C1 segment of cervical spinal cord (tissue), 14 donors: ENCODE data around the gene DDR2.
A peak's percentile ranks its signal among the peaks of the same experiment; 100 is the strongest.
"Not testable (repeated sequence)": the region's sequence is repeated elsewhere in the genome, so short reads cannot be mapped to it uniquely, and the experiment has no call there.

Experiments
- DNase-seq, 14 donors: peaks; one replicate each; lab custom pipeline; 2025; lab: John Stamatoyannopoulos, UW

DDR2 gene

GRCh38 chr1:162632217-162632666 is at the start of gene DDR2:
DDR2 (plus strand) TSS chr1:162632464; CDS start chr1:162719064, 86,600 bp downstream.
- peak in 1 of 14 donors; percentile 4 for DNase-seq

- not testable (repeated sequence) for DNase-seq
Observed at GRCh38 chr1:162582901-162583300, 49.4 kb upstream of the DDR2 start.

- DNase-seq = not testable (repeated sequence)
Observed at GRCh38 chr1:162585101-162585500, 47.2 kb upstream of the DDR2 start.

GRCh38 chr1:162587347-162587746 is 44.9 kb upstream of the DDR2 start:
- DNase-seq = no peak

GRCh38 chr1:162587761-162588260 is 44.5 kb upstream of the DDR2 start:
- DNase-seq = no peak

- no peak for DNase-seq
Observed at GRCh38 chr1:162590101-162590500, 42.2 kb upstream of the DDR2 start.

- no peak for DNase-seq
Observed at GRCh38 chr1:162590686-162591085, 41.6 kb upstream of the DDR2 start.

- DNase-seq = no peak
Observed at GRCh38 chr1:162596514-162597170, 35.6 kb upstream of the DDR2 start.

GRCh38 chr1:162599451-162599850 is 32.8 kb upstream of the DDR2 start:
- no peak for DNase-seq

GRCh38 chr1:162603117-162603516 is 29.1 kb upstream of the DDR2 start:
- DNase-seq = not testable (repeated sequence)

- DNase-seq = no peak
Observed at GRCh38 chr1:162605225-162605927, 26.9 kb upstream of the DDR2 start.

GRCh38 chr1:162609306-162609705 is 23.0 kb upstream of the DDR2 start:
- peak in 1 of 14 donors; percentile 54 for DNase-seq

- DNase-seq = no peak
Observed at GRCh38 chr1:162612606-162613400, 19.5 kb upstream of the DDR2 start.

- DNase-seq = no peak
Observed at GRCh38 chr1:162616848-162617247, 15.4 kb upstream of the DDR2 start.

GRCh38 chr1:162617513-162617912 is 14.8 kb upstream of the DDR2 start:
- no peak for DNase-seq

- no peak for DNase-seq
Observed at GRCh38 chr1:162619076-162619475, 13.2 kb upstream of the DDR2 start.

- no peak for DNase-seq
Observed at GRCh38 chr1:162621256-162621655, 11.0 kb upstream of the DDR2 start.

- no peak for DNase-seq
Observed at GRCh38 chr1:162625679-162626078, 6.6 kb upstream of the DDR2 start.

- no peak for DNase-seq
Observed at GRCh38 chr1:162626094-162626493, 6.2 kb upstream of the DDR2 start.

- DNase-seq = no peak
Observed at GRCh38 chr1:162626761-162627160, 5.5 kb upstream of the DDR2 start.

GRCh38 chr1:162627662-162628296 is 4.5 kb upstream of the DDR2 start:
- DNase-seq = no peak
